ENCODE measurements around the gene HMCN1. TPM values are rescaled to one million over a fixed set of nuclear protein-coding genes. Genes with fewer than 3 reads are reported as not detected.

HMCN1 gene
- total RNA-seq, 1 donor from 2014 or later = 80.0 TPM

GRCh38 chr1:186125035-186125434 is 390.8 kb downstream of the HMCN1 start:
- no peak for DNase-seq (ENCODE audit: low spot score)
- H3K27ac Mint-ChIP-seq (ENCODE audit: unreplicated experiment) = no peak overlapping the region
- TF ChIP-seq CTCF (IDR thresholded peaks at IDR 0.05) = no peak
- no peaks in the 10 kb centered on the region for H3K9me3 Mint-ChIP-seq (ENCODE audit: low read depth)
- H3K36me3 Mint-ChIP-seq (ENCODE audit: low read depth) = peaks cover 30% of the 10 kb centered on the region
- no peaks in the 10 kb centered on the region for H3K27me3 Mint-ChIP-seq (ENCODE audit: low read depth)
- no peak overlapping the region for H3K4me3 Mint-ChIP-seq (ENCODE audit: unreplicated experiment)
- H3K4me1 Mint-ChIP-seq (ENCODE audit: low read depth) = no peaks in the 10 kb centered on the region

GRCh38 chr1:186125511-186125910 is 391.3 kb downstream of the HMCN1 start:
- H3K27ac Mint-ChIP-seq (ENCODE audit: unreplicated experiment) = no peak overlapping the region
- no peak for TF ChIP-seq CTCF (IDR thresholded peaks at IDR 0.05)
- no peak overlapping the region for H3K4me3 Mint-ChIP-seq (ENCODE audit: unreplicated experiment)

GRCh38 chr1:186129758-186130157 is 395.6 kb downstream of the HMCN1 start:
- peaks cover 23% of the 10 kb centered on the region for H3K36me3 Mint-ChIP-seq (ENCODE audit: low read depth)
- no peaks in the 10 kb centered on the region for H3K4me1 Mint-ChIP-seq (ENCODE audit: low read depth)
- H3K27me3 Mint-ChIP-seq (ENCODE audit: low read depth) = no peaks in the 10 kb centered on the region
- H3K27ac Mint-ChIP-seq (ENCODE audit: unreplicated experiment) = no peak overlapping the region
- H3K4me3 Mint-ChIP-seq (ENCODE audit: unreplicated experiment) = no peak overlapping the region
- no peaks in the 10 kb centered on the region for H3K9me3 Mint-ChIP-seq (ENCODE audit: low read depth)
- TF ChIP-seq CTCF (IDR thresholded peaks at IDR 0.05) = no peak
- DNase-seq (ENCODE audit: low spot score) = no peak

More at GRCh38 chr1:186125511-186125910, 391.3 kb downstream of the HMCN1 start:
- peaks cover 33% of the 10 kb centered on the region for H3K36me3 Mint-ChIP-seq (ENCODE audit: low read depth)
- no peak for DNase-seq (ENCODE audit: low spot score)
- no peaks in the 10 kb centered on the region for H3K4me1 Mint-ChIP-seq (ENCODE audit: low read depth)
- no peaks in the 10 kb centered on the region for H3K9me3 Mint-ChIP-seq (ENCODE audit: low read depth)
- H3K27me3 Mint-ChIP-seq (ENCODE audit: low read depth) = no peaks in the 10 kb centered on the region

- Mint-ChIP-seq H3K27ac (ENCODE audit: unreplicated experiment) (no peak overlapping the region), H3K36me3 (ENCODE audit: low read depth) (peaks cover 20% of the 10 kb centered on the region), H3K9me3 (ENCODE audit: low read depth) (peaks cover 6% of the 10 kb centered on the region), H3K4me1 (ENCODE audit: low read depth) (peaks cover 40% of the 10 kb centered on the region), H3K27me3 (ENCODE audit: low read depth) (no peaks in the 10 kb centered on the region), H3K4me3 (ENCODE audit: unreplicated experiment) (no peak overlapping the region)
- no peak for DNase-seq (ENCODE audit: low spot score)
- TF ChIP-seq CTCF (IDR thresholded peaks at IDR 0.05) = no peak
These were observed 404.9 kb downstream of the HMCN1 start for GRCh38 chr1:186139115-186139514.

- no peaks in the 10 kb centered on the region for H3K27me3 Mint-ChIP-seq (ENCODE audit: low read depth)
- H3K27ac Mint-ChIP-seq (ENCODE audit: unreplicated experiment) = peak overlapping the region; percentile 85
- peaks cover 6% of the 10 kb centered on the region for H3K9me3 Mint-ChIP-seq (ENCODE audit: low read depth)
- H3K4me1 Mint-ChIP-seq (ENCODE audit: low read depth) = peaks cover 46% of the 10 kb centered on the region
- H3K36me3 Mint-ChIP-seq (ENCODE audit: low read depth) = peaks cover 18% of the 10 kb centered on the region
- no peak for DNase-seq (ENCODE audit: low spot score)
- TF ChIP-seq CTCF (IDR thresholded peaks at IDR 0.05) = no peak
- no peak overlapping the region for H3K4me3 Mint-ChIP-seq (ENCODE audit: unreplicated experiment)
These were observed 405.5 kb downstream of the HMCN1 start for GRCh38 chr1:186139701-186140100.

All from chondrocyte (in vitro differentiated cells).